Measurements from ENCODE around the gene SH3PXD2A. TPM values are rescaled to one million over a fixed set of nuclear protein-coding genes. Genes with fewer than 3 reads are reported as not detected.

SH3PXD2A gene
- total RNA-seq, 4 donors from 2014 or later, result 55.7 to 71.8 (median 66.8) TPM

DNA sequence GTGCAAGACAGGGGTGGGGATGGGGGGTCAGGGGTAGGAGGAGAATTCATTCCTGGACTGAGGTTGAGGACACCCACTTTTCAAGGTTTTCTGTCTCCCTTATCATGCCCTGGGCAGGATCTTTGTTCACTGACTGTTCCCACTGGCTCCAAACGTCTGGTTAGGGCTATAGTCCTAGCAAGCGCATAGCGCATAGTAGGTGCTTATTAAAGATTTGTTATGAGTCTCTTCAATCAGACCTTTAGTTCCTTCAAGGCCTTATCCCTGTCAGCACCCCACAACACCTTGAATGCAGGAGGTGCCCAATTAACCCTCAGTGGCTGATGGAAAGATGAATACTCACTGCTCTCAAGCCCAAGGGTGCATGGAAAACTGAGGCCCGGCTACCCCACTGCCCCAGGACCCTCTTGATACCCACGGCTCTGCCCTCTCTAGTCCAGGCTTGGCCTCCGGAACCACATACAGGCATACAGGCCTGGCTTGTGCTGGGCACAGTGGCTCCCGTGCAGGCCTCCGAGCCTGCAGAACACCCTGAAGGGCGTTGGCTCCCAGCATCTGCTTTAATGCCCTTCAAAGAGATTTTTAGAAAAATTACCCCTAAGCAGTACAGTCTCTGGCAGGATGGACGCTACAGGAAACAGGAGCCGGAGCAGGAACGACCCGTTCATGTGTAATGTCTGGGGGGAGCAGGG lies 177.7 kb downstream of the SH3PXD2A start:
- TF ChIP-seq POLR2A (IDR thresholded peaks at IDR 0.05), result peak in 1 of 2 donors; percentile 75
- TF ChIP-seq POLR2AphosphoS5 (IDR thresholded peaks at IDR 0.05), result no peak
- Histone ChIP-seq H3K4me1 (peaks cover 58% of the 10 kb centered on the region), H3K9me3 (no peaks in the 10 kb centered on the region), H3K27ac (peak overlapping the region; percentile 85), H3K36me3 (no peaks in the 10 kb centered on the region), H3K4me3 (peak overlapping the region; percentile 33), H3K27me3 (no peaks in the 10 kb centered on the region)
- DNase-seq (ENCODE audit: low spot score in 2 of 2), result no peak
- 27% methylated on average over 10 of the region's 13 CpGs for WGBS

DNA sequence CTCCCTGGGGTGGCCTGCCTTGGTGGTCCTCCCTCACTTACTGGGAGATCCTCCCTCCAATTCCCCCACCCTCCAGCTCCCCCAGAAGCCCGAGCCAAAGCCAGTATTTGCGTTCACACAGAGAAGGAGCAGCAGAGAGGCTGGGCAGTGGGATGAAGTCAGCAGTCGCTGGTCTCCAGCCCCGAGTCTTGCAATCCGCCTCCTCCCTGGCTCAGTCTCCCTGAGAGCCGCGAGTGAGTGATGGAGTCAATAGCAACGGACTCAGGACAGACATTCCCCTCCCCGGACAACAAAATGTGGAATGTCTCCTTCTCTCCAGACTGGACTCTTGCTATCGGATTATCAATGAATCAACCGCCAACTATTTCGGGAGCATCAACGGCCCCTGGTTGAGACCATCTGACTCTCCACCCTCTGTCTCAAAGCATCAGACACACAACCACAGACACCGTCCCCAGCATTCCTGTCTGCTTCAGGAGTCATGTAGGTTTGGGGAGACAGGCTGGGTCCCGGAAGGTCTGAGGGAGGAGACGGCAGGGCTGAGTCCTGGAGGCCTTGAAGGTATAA lies 178.4 kb downstream of the SH3PXD2A start:
- 65% methylated on average over 14 of the region's 16 CpGs for WGBS
- Histone ChIP-seq H3K4me3 (peak overlapping the region; percentile 33), H3K27me3 (no peaks in the 10 kb centered on the region), H3K36me3 (no peaks in the 10 kb centered on the region), H3K4me1 (peaks cover 58% of the 10 kb centered on the region), H3K9me3 (no peaks in the 10 kb centered on the region), H3K27ac (peak overlapping the region; percentile 85)
- peak; percentile 91 to 92 for DNase-seq (ENCODE audit: low spot score in 2 of 2)
- TF ChIP-seq POLR2AphosphoS5 (IDR thresholded peaks at IDR 0.05) (peak in 1 of 3 donors; percentile 56), POLR2A (IDR thresholded peaks at IDR 0.05) (peak in 1 of 2 donors; percentile 42)
- TF ChIP-seq, protein P1, sequence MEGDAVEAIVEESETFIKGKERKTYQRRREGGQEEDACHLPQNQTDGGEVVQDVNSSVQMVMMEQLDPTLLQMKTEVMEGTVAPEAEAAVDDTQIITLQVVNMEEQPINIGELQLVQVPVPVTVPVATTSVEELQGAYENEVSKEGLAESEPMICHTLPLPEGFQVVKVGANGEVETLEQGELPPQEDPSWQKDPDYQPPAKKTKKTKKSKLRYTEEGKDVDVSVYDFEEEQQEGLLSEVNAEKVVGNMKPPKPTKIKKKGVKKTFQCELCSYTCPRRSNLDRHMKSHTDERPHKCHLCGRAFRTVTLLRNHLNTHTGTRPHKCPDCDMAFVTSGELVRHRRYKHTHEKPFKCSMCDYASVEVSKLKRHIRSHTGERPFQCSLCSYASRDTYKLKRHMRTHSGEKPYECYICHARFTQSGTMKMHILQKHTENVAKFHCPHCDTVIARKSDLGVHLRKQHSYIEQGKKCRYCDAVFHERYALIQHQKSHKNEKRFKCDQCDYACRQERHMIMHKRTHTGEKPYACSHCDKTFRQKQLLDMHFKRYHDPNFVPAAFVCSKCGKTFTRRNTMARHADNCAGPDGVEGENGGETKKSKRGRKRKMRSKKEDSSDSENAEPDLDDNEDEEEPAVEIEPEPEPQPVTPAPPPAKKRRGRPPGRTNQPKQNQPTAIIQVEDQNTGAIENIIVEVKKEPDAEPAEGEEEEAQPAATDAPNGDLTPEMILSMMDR (IDR thresholded peaks at IDR 0.05), result no peak

DNA sequence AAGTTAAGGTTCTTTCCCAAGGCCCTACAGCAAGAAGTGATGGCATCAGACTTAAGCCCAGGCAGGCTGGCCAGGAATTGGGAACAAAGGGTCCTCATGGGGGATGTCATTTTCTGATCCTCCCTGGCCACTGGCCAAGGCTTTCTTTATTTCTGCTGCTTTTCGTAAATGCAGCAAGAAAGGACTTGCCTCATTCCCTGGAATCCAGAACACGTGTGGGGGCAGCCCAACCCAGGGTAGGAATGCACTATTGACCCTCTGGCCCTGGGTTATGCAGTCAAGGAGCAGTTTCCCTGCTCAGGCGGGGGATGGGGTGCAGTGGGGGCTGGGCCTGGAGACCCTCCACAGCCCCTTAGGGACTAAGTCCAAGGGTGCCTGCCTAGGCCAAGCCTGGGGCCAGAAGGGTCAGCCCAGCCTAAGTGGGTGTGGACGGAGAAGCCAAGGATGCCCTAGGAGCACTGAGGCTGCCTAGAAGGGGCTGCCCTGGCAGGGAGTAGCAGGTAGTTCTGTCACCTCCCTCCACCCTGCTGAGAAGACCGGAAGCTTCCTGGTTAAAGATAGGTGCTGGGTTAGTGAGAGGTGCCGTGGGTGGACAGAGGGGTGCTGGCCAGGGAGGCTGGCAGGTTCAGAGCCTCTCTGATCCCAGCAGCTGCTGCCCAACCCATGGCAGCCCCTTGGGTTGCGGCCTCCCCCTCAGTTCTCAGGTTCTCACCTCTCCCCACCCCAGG lies 179.2 kb downstream of the SH3PXD2A start:
- 36% methylated on average over 6 of the region's 7 CpGs for WGBS
- Histone ChIP-seq H3K4me3 (peak overlapping the region; percentile 7), H3K9me3 (no peaks in the 10 kb centered on the region), H3K4me1 (peaks cover 51% of the 10 kb centered on the region), H3K27me3 (no peaks in the 10 kb centered on the region), H3K36me3 (no peaks in the 10 kb centered on the region), H3K27ac (peak overlapping the region; percentile 85)
- peak; percentile 92 to 93 for DNase-seq (ENCODE audit: low spot score in 2 of 2)
- TF ChIP-seq EP300 (IDR thresholded peaks at IDR 0.05), result no peak
- TF ChIP-seq POLR2A (IDR thresholded peaks at IDR 0.05), result no peak
- TF ChIP-seq POLR2AphosphoS5 (IDR thresholded peaks at IDR 0.05), result peak; percentile 13 to 94 (median 72)

DNA sequence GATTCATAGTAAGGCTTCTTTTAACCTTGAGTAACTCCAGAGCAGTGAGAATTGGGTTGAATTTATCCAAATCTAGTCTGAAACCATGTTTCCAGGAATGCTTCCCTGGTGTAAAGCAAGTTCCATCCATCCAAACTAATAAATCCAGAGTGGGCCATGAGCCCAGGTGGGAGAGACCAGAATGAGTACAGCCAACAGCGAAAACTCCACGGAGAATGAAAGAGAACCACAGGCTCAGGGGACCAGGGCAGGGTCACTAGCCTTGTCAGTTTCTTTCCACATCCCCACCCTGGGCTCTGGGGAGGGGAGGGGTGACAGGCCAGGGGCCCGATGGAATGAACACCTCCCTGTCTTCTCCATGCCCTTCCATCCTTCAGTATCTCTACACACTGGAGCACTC lies 181.8 kb downstream of the SH3PXD2A start:
- Histone ChIP-seq H3K9me3 (no peaks in the 10 kb centered on the region), H3K27ac (peak overlapping the region; percentile 9), H3K36me3 (no peaks in the 10 kb centered on the region), H3K4me3 (no peak overlapping the region), H3K4me1 (peaks cover 42% of the 10 kb centered on the region), H3K27me3 (no peaks in the 10 kb centered on the region)
- DNase-seq (ENCODE audit: low spot score in 2 of 2), result no peak
- WGBS, result 60% methylated on average over 3 of the region's 3 CpGs
- TF ChIP-seq POLR2A (IDR thresholded peaks at IDR 0.05) (no peak), POLR2AphosphoS5 (IDR thresholded peaks at IDR 0.05) (no peak), EP300 (IDR thresholded peaks at IDR 0.05) (no peak)

DNA sequence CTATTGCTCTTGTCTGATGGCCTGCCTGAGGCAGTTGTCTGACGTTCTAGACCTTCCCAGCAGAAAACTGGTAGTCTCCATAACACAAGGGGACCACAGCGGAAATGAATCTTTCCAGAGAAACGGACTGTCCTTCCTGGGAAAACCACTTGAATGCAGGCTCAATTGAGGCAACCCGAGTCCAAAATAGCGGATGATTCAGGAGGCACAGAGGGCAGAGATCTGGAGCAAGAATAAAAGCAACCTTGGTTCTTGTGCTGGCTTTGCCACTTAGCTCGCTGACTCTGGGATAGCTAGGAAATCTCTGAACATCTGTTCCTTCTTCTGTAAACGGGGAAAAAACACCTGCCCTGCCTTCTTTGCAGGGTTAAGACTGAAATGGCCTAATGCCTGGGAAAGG lies 183.0 kb downstream of the SH3PXD2A start:
- Histone ChIP-seq H3K27me3 (no peaks in the 10 kb centered on the region), H3K4me3 (no peak overlapping the region), H3K36me3 (no peaks in the 10 kb centered on the region), H3K27ac (no peak overlapping the region), H3K4me1 (peaks cover 42% of the 10 kb centered on the region), H3K9me3 (no peaks in the 10 kb centered on the region)
- DNase-seq (ENCODE audit: low spot score in 2 of 2), result no peak
- TF ChIP-seq POLR2A (IDR thresholded peaks at IDR 0.05) (no peak), EP300 (IDR thresholded peaks at IDR 0.05) (no peak), POLR2AphosphoS5 (IDR thresholded peaks at IDR 0.05) (no peak)
- TF ChIP-seq, protein P1 (IDR thresholded peaks at IDR 0.05), result no peak
- WGBS, result 77% methylated on average over 7 of the region's 7 CpGs

DNA sequence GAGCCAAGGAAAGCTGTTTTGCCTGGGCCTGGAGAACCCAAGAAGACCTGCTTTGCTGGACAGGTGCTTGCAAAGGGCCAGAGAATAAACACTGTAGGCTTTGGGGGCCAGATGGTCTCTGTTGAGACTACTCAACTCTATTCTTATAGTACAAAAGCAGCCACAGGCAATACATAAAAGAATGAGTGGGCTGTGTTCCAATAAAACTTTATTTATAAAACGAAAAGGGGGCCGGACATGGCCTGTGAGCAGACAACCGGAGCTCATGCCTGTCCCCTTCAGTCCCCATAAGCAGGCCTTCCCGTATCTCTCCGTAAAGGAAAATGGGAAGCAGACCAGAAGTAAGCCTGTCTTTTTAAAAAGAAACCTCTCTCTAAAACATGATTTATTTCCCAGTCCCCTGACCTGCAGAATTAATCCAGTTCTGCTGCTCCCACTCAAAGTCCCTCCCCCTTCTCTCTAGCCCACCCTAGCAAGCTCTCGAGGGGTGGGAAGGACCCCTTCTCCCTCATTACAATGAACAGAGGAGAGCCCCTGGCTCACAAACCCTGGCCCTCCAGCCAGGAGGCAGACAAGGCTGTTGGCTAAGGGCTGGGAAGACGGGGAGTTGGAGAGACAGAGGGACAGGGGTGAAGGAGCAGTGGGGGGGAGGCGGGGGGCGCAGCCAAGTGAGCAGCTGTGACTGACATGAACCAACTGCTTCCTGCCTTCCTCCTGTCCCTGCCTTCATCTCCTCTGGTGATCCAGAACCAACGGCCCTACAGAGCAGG lies 184.1 kb downstream of the SH3PXD2A start:
- Histone ChIP-seq H3K27me3 (no peaks in the 10 kb centered on the region), H3K36me3 (no peaks in the 10 kb centered on the region), H3K9me3 (no peaks in the 10 kb centered on the region), H3K4me1 (peaks cover 40% of the 10 kb centered on the region), H3K4me3 (no peak overlapping the region), H3K27ac (no peak overlapping the region)
- 92% methylated on average over 9 of the region's 10 CpGs for WGBS
- DNase-seq (ENCODE audit: low spot score in 2 of 2), result no peak
- TF ChIP-seq POLR2A (IDR thresholded peaks at IDR 0.05) (no peak), POLR2AphosphoS5 (IDR thresholded peaks at IDR 0.05) (no peak), EP300 (IDR thresholded peaks at IDR 0.05) (no peak)
- TF ChIP-seq, protein P1 (IDR thresholded peaks at IDR 0.05), result no peak
